K562 (cell line): Measurements from ENCODE around the gene EPHA7. TPM values are rescaled to one million over a fixed set of nuclear protein-coding genes. Genes with fewer than 3 reads are reported as not detected.

Experiments
- ATAC-seq: fragments of 200-7000 bp; cut with Tn5 transposase; 3 replicates; pipeline ENCODE4 v1.9.1; 2020; ENCODE audit warnings: moderate library complexity
- BruUV-seq: library from RNA; stranded (reverse); fragments of 400-500 nt; replicated peaks from 2 replicates; lab custom pipeline; 2021; lab: Mats Ljungman, UMichigan
- CTCF ChIA-PET: fragments of 300-600 bp; formaldehyde crosslinking; extraction: SDS; loops from one replicate; lab custom pipeline; 2021; ENCODE audit warnings: low intra/inter-chr PET ratio; lab: Yijun Ruan, JAX
- POLR2A ChIA-PET: fragments of 300-600, 350-650 bp; sonication (Branson Sonifier 250); formaldehyde crosslinking; extraction: SDS; loops from one replicate; lab custom pipeline; 2021; ENCODE audit warnings: antibody characterized with exemption, inconsistent platforms; lab: Yijun Ruan, JAX
- DNase-seq, 4 experiments: peaks; one replicate each; pipeline versions ENCODE4 v3.0.0 to v3.0.0-alpha.2; 2011 to 2018; ENCODE audit warnings: low spot score in 3 of 4, mixed read lengths in 3 of 4; ENCODE audit errors: extremely low read depth in 1 of 4
- FAIRE-seq: peaks from 2 replicates; lab custom pipeline; 2011; peaks lifted over from hg19 to GRCh38; lab: Jason Lieb, UNC
- H2AFZ ChIP-seq: 2 replicates; pipeline ENCODE4 v1.6.0; 2011; ENCODE audit warnings: low read depth, low read length, control low read depth, inconsistent platforms
- H3K27ac ChIP-seq: fragments of 200-600 bp; 3 replicates; pipeline ENCODE4 v1.8.0; 2011; ENCODE audit warnings: low read depth, mild to moderate bottlenecking, control low read depth, inconsistent platforms, low read length, moderate library complexity, mixed read lengths; ENCODE audit errors: extremely low read depth
- H3K27me3 ChIP-seq, 2 experiments: fragments of 300-600 bp in 1 of 2; 2 replicates in 1 of 2; 3 replicates in 1 of 2; pipeline versions ENCODE4 v1.6.0 to v1.8.0; 2011; ENCODE audit warnings: inconsistent platforms in 2 of 2, low read length in 2 of 2, mild to moderate bottlenecking in 1 of 2, mixed read lengths in 1 of 2, moderate library complexity in 1 of 2; ENCODE audit not compliant: control insufficient read depth in 2 of 2, insufficient read depth in 2 of 2
- H3K36me3 ChIP-seq: fragments of 300-600 bp; 3 replicates; pipeline ENCODE4 v1.8.0; 2011; ENCODE audit warnings: mild to moderate bottlenecking, low read length, inconsistent platforms; ENCODE audit not compliant: control insufficient read depth, insufficient read depth
- H3K4me1 ChIP-seq, 2 experiments: fragments of 200-600 bp in 1 of 2; replicated peaks in 1 of 2; 2 replicates in 1 of 2; 3 replicates in 1 of 2; pipeline versions ENCODE4 v1.5.1 to v1.8.0; 2011; ENCODE audit warnings: inconsistent platforms in 2 of 2, low read length in 2 of 2, mild to moderate bottlenecking in 1 of 2, mixed read lengths in 1 of 2, moderate library complexity in 1 of 2; ENCODE audit not compliant: control insufficient read depth in 2 of 2, insufficient read depth in 2 of 2
- H3K4me2 ChIP-seq: 2 replicates; pipeline ENCODE4 v1.6.1; 2011; ENCODE audit warnings: low read length, control low read depth, inconsistent platforms, mixed read lengths; ENCODE audit not compliant: insufficient read depth
- H3K4me3 ChIP-seq: fragments of 200-600 bp; sonication (generic), shearing (Covaris generic); 2 replicates; pipeline ENCODE4 v1.5.1; 2016; ENCODE audit warnings: control low read depth, inconsistent platforms
- H3K79me2 ChIP-seq: fragments of 200-600 bp; 3 replicates; pipeline ENCODE4 v1.8.0; 2011; ENCODE audit warnings: low read length, inconsistent platforms; ENCODE audit not compliant: control insufficient read depth, insufficient read depth
- H3K9ac ChIP-seq, 2 experiments: 2 replicates each; pipeline versions ENCODE4 v1.6.0 to v1.6.1; 2011; ENCODE audit warnings: low read depth in 2 of 2, low read length in 2 of 2, control low read depth in 1 of 2, inconsistent platforms in 1 of 2, mild to moderate bottlenecking in 1 of 2, mixed read lengths in 1 of 2; ENCODE audit not compliant: insufficient read depth in 1 of 2
- H3K9me1 ChIP-seq: one replicate; pipeline ENCODE4 v1.6.0; 2011; ENCODE audit warnings: inconsistent platforms, mild to moderate bottlenecking, low read length, moderate library complexity; ENCODE audit not compliant: control insufficient read depth, insufficient read depth
- H3K9me3 ChIP-seq: replicated peaks from 2 replicates; pipeline ENCODE4 v1.5.1; 2011; ENCODE audit warnings: low read depth, low read length, inconsistent platforms; ENCODE audit not compliant: control insufficient read depth, insufficient read depth
- H4K20me1 ChIP-seq: replicated peaks from 2 replicates; pipeline ENCODE4 v1.6.1; 2011; ENCODE audit warnings: low read length, inconsistent platforms, mixed read lengths; ENCODE audit not compliant: control insufficient read depth, insufficient read depth
- ARHGAP35 ChIP-seq: fragments of 450-650 bp; IDR thresholded peaks from 2 replicates; pipeline ENCODE4 v1.6.1; 2018; ENCODE audit not compliant: partially characterized antibody
- BRCA1 ChIP-seq, 2 experiments: fragments of 450-650 bp in 1 of 2; sonication (generic) in 1 of 2; formaldehyde crosslinking in 1 of 2; IDR thresholded peaks; 2 replicates each; pipeline versions ENCODE4 v1.5.0 to v1.6.1; 2017 to 2020; ENCODE audit warnings: mild to moderate bottlenecking in 1 of 2, missing genetic modification reagents in 1 of 2
- GABPB1 ChIP-seq: sonication (generic); formaldehyde crosslinking; IDR thresholded peaks from 2 replicates; pipeline ENCODE4 v1.8.0; 2022; ENCODE audit warnings: mild to moderate bottlenecking, missing genetic modification reagents
- HDAC8 ChIP-seq: fragments of 450-650 bp; IDR thresholded peaks from 2 replicates; pipeline ENCODE4 v1.6.1; 2016; ENCODE audit warnings: mild to moderate bottlenecking, missing genetic modification characterization, moderate library complexity, missing compliant biosample characterization
- JUNB ChIP-seq: fragments of 450-650 bp; formaldehyde crosslinking; conservative IDR thresholded peaks from 2 replicates; pipeline ENCODE4 v1.4.0; 2020; ENCODE audit warnings: mild to moderate bottlenecking
- KLF16 ChIP-seq: IDR thresholded peaks from 2 replicates; pipeline ENCODE4 v1.6.1; 2016; ENCODE audit warnings: antibody characterized with exemption
- NBN ChIP-seq: fragments of 450-650 bp; IDR thresholded peaks from 2 replicates; pipeline ENCODE4 v1.6.1; 2016; ENCODE audit warnings: low read depth, mild to moderate bottlenecking
- NFATC3 ChIP-seq: fragments of 450-650 bp; IDR thresholded peaks from 2 replicates; pipeline ENCODE4 v1.6.1; 2017; ENCODE audit warnings: mild to moderate bottlenecking
- PHB ChIP-seq: fragments of 250-450 bp; sonication (Bioruptor Pico); IDR thresholded peaks from 2 replicates; pipeline ENCODE4 v1.5.0; 2021
- SNRNP70 ChIP-seq: fragments of 200-400 bp; formaldehyde crosslinking; optimal IDR thresholded peaks from 2 replicates; pipeline ENCODE3; 2017; ENCODE audit warnings: low read depth, low read length
- TRIM28 ChIP-seq: fragments of 450-650 bp; IDR thresholded peaks from 2 replicates; pipeline ENCODE4 v1.6.1; 2017
- ZMIZ1 ChIP-seq, 2 experiments: fragments of 150-350 bp in 1 of 2; IDR thresholded peaks; 2 replicates each; pipeline ENCODE4 v1.6.1; 2012 to 2016; ENCODE audit warnings: low read depth in 2 of 2, low read length in 2 of 2, mild to moderate bottlenecking in 1 of 2, moderate library complexity in 1 of 2
- ZNF140 ChIP-seq: fragments of 250-450 bp; sonication (Bioruptor Pico); IDR thresholded peaks from 2 replicates; pipeline ENCODE4 v1.8.0; 2021; ENCODE audit warnings: moderate library complexity, mild to moderate bottlenecking, inconsistent platforms
- ZNF212 ChIP-seq: fragments of 450-650 bp; formaldehyde crosslinking; IDR thresholded peaks from 2 replicates; pipeline ENCODE4 v1.4.0; 2020; ENCODE audit warnings: mild to moderate bottlenecking
- ZNF239 ChIP-seq: fragments of 250-450 bp; sonication (Bioruptor Pico); IDR thresholded peaks from 2 replicates; pipeline ENCODE4 v1.4.0; 2020; ENCODE audit warnings: mild to moderate bottlenecking
- ZNF316 ChIP-seq: fragments of 450-650 bp; IDR thresholded peaks from 2 replicates; pipeline ENCODE4 v1.6.1; 2016
- ZNF583 ChIP-seq: fragments of 250-450 bp; sonication (Bioruptor Pico); IDR thresholded peaks from 2 replicates; pipeline ENCODE4 v1.4.0; 2020
- ZNF586 ChIP-seq: fragments of 450-650 bp; formaldehyde crosslinking; conservative IDR thresholded peaks from 2 replicates; pipeline ENCODE4 v1.4.0; 2020; ENCODE audit warnings: mild to moderate bottlenecking, moderate library complexity
- ZNF77 ChIP-seq: fragments of 250-450 bp; sonication (Bioruptor Pico); IDR thresholded peaks from 2 replicates; pipeline ENCODE4 v1.5.0; 2020
- in situ Hi-C: fragments of 300-500 bp; cut with MboI; formaldehyde crosslinking; loops from 4 replicates; pipeline ENCODE4 v1.15.0; 2018; ENCODE audit warnings: inconsistent platforms, mixed read lengths
- intact Hi-C: fragments of 100-400 bp; cut with micrococcal nuclease; formaldehyde crosslinking; loops from 2 replicates; pipeline ENCODE4 v1.14.2; 2022
- polyA plus RNA-seq, 8 experiments: library from polyadenylated mRNA; depleted of rRNA in 4 of 8; stranded (reverse) in 5 of 8; unstranded in 3 of 8; fragments of >200 nt; fragmentation: Nextera tagmentation in 2 of 8; fragmentation: Illumina TruSeq in 1 of 8; extraction: Ambion mirVana in 2 of 8; extraction: Trizol in 1 of 8; gene quantifications; 2 replicates each; pipeline versions ENCODE4 v1.2.1 to v1.2.3, GENCODE V29; 2011 to 2014; ENCODE audit warnings: inconsistent platforms in 1 of 8, missing spikeins in 1 of 8
- total RNA-seq, 7 experiments: library from RNA; depleted of rRNA in 6 of 7; stranded (reverse); fragments of >200 nt in 6 of 7; fragmentation: Illumina TruSeq in 2 of 7; extraction: Trizol in 2 of 7; gene quantifications; 2 replicates each; pipeline versions ENCODE4 v1.2.1 to v1.2.3, GENCODE V29; 2011 to 2021; ENCODE audit warnings: low replicate concordance in 1 of 7

EPHA7 gene
- total and polyA plus RNA-seq, 9 of the 15 experiments (the other 6 are each of a cell fraction or from before 2014, with no cell fraction given): not detected

- no peak overlapping the region for H3K4me3 ChIP-seq
- no peak for FAIRE-seq
- no peaks in the 10 kb centered on the region for H3K9me3 ChIP-seq
- in situ Hi-C loops (no loop called here), intact Hi-C loops (no loop called here)
- H3K27ac ChIP-seq: no peak overlapping the region
- BruUV-seq: no TSS peak
- no peak overlapping the region for H2AFZ ChIP-seq
- no peaks in the 10 kb centered on the region for H3K79me2 ChIP-seq
- no peak overlapping the region for H3K9ac ChIP-seq
- DNase-seq: no peak
- H3K4me2 ChIP-seq: no peak overlapping the region
- no peak for ATAC-seq
- H3K4me1 ChIP-seq: no peaks in the 10 kb centered on the region
- CTCF ChIA-PET: no interaction called here
- H3K27me3 ChIP-seq: no peaks in the 10 kb centered on the region
- H3K36me3 ChIP-seq: no peaks in the 10 kb centered on the region
- POLR2A ChIA-PET: no interaction called here
- no peaks in the 10 kb centered on the region for H3K9me1 ChIP-seq
- no peak for TF ChIP-seq ZMIZ1 (IDR thresholded peaks at IDR 0.05; ENCODE audit: low read depth in 2 of 2, low read length in 2 of 2)
- no peak for TF ChIP-seq NBN
- TF ChIP-seq GABPB1 (CRISPR knock-in tag): no peak
- TF ChIP-seq JUNB (CRISPR knock-in tag): no peak
- no peak for TF ChIP-seq NFATC3
- TF ChIP-seq ZNF586 (CRISPR knock-in tag): no peak
- no peak for TF ChIP-seq HDAC8 (tag)
- no peak for TF ChIP-seq ZNF212 (CRISPR knock-in tag)
- no peak for TF ChIP-seq ZNF239 (CRISPR knock-in tag)
- TF ChIP-seq ZNF583 (CRISPR knock-in tag): no peak
- TF ChIP-seq SNRNP70: no peak
- no peak for TF ChIP-seq ZNF77
- TF ChIP-seq TRIM28: no peak
- TF ChIP-seq ZNF316: no peak
- TF ChIP-seq ZNF140 (CRISPR knock-in tag): no peak
- TF ChIP-seq ARHGAP35: no peak
- no peak for TF ChIP-seq BRCA1 (IDR thresholded peaks at IDR 0.05)
- no peak for TF ChIP-seq BRCA1 (CRISPR knock-in tag; IDR thresholded peaks at IDR 0.05)
- TF ChIP-seq KLF16: no peak
- TF ChIP-seq PHB (CRISPR knock-in tag): no peak
- H4K20me1 ChIP-seq: no peaks in the 10 kb centered on the region
These were observed 101.8 kb downstream of the EPHA7 start for GRCh38 chr6:93317592-93317991.
